ENCODE measurements around the gene TSC2. TPM values are rescaled to one million over a fixed set of nuclear protein-coding genes. Genes with fewer than 3 reads are reported as not detected.

Gene TSC2
- total RNA-seq, 1 experiment from 2014 or later = 134 TPM

DNA sequence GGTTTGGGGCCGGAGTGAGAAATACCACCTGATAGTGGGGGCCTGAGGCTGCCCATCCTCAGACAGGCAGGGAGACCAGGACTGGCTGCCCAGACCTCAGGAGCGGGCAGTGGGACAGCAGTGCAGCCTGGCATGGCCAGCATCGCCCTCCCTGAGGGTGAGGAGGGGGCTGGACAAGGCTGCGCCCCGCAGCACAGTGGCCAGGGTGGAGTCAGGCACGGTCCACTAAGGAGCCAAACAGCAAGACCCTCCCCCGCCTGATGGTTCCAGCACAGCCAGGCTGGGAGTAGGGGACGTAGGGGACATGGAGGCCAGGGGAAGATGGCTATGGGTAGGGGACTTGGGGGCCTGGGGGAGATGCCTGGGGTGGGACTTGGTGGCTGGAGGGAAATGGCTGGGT lies 41.5 kb upstream of the TSC2 start:
- peaks cover 39% of the 10 kb centered on the region for H3K4me1 Mint-ChIP-seq
- TF ChIP-seq GTF2I (CRISPR knock-in tag; conservative IDR thresholded peaks at IDR 0.05) = no peak
- no peak for TF ChIP-seq SMAD4 (CRISPR knock-in tag; IDR thresholded peaks at IDR 0.05)
- TF ChIP-seq SMAD3 (CRISPR knock-in tag; IDR thresholded peaks at IDR 0.05; ENCODE audit: borderline replicate concordance) = no peak
- no peak for TF ChIP-seq ATF2 (CRISPR knock-in tag; IDR thresholded peaks at IDR 0.05; ENCODE audit: borderline replicate concordance, low read depth)
- no peak for TF ChIP-seq OVOL2 (CRISPR knock-in tag; IDR thresholded peaks at IDR 0.05; ENCODE audit: borderline replicate concordance)
- TF ChIP-seq HMGXB4 (CRISPR knock-in tag; IDR thresholded peaks at IDR 0.05) = no peak
- no peak for TF ChIP-seq ELF4 (CRISPR knock-in tag; IDR thresholded peaks at IDR 0.05; ENCODE audit: low read depth)
- no peak for TF ChIP-seq RELA (CRISPR knock-in tag; IDR thresholded peaks at IDR 0.05; ENCODE audit: borderline replicate concordance)
- ChIA-PET POLR2A (interaction anchor here (3.0 kb wide), 1 partner anchor 14 kb away, joined by 13 read pairs; no protein-coding TSS in a partner anchor), CTCF (interaction anchor here (0.6 to 3.9 kb wide), 6 partner anchors 8 to 140 kb away, joined by 3 to 82 read pairs (median 23); partner anchors contain the start of gene NPW)
- no peak for DNase-seq (ENCODE audit: low spot score)
- H3K9me3 Mint-ChIP-seq = no peaks in the 10 kb centered on the region
- ATAC-seq = no peak
- peaks cover 14% of the 10 kb centered on the region for H3K36me3 Mint-ChIP-seq
- H3K4me3 Mint-ChIP-seq = no peak overlapping the region; the same call in 1 of the 2 replicates
- peak overlapping the region; percentile 89 for H3K27ac Mint-ChIP-seq
- H3K27me3 Mint-ChIP-seq (ENCODE audit: low read depth) = no peaks in the 10 kb centered on the region

DNA sequence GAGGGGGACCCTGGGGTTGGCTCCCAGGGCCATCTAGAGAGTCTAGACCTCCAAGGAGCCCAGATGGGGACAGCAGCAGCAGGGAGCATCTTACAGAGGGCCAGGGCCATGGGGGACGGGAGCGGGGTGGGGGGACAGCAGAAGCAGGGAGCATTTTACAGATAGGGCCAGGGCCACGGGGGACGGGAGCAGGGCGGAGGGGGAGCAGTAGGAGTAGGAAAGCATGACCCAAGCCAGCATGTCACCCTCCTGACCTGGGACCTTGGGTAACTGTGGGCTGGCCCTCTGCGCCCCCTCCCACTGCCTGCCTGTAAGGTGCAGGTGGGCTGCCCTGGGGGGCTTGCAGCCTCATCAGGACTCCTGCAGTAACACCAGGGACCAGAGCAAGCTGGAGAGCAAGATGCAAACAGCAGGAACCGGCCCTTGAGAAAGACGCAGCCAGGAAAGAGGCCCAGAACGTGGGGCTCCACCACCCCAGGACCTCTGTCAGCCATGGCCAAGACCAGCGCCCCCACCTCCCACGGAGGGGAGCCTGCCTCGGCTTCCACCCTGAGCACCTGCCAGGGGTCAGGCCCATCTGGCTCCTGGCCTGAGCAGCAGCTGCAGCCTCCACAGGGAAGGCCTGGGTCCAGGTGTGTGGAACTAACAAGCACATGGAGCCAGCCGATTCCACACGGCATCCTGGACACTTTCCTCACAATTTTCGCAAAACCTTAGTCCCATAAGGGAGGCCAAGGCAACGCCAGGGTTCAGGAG lies 40.5 kb upstream of the TSC2 start:
- TF ChIP-seq FOXJ3 (CRISPR knock-in tag; IDR thresholded peaks at IDR 0.05; ENCODE audit: borderline replicate concordance) (no peak), FOXK1 (CRISPR knock-in tag; IDR thresholded peaks at IDR 0.05) (no peak), ZNF121 (CRISPR knock-in tag; IDR thresholded peaks at IDR 0.05) (no peak), USF2 (CRISPR knock-in tag; IDR thresholded peaks at IDR 0.05) (no peak), ZNF219 (CRISPR knock-in tag; IDR thresholded peaks at IDR 0.05; ENCODE audit: borderline replicate concordance) (no peak), E2F1 (CRISPR knock-in tag; IDR thresholded peaks at IDR 0.05) (no peak), ZNF138 (CRISPR knock-in tag; conservative IDR thresholded peaks at IDR 0.05) (no peak), HMGXB4 (CRISPR knock-in tag; IDR thresholded peaks at IDR 0.05) (no peak)
- TF ChIP-seq, protein P1, sequence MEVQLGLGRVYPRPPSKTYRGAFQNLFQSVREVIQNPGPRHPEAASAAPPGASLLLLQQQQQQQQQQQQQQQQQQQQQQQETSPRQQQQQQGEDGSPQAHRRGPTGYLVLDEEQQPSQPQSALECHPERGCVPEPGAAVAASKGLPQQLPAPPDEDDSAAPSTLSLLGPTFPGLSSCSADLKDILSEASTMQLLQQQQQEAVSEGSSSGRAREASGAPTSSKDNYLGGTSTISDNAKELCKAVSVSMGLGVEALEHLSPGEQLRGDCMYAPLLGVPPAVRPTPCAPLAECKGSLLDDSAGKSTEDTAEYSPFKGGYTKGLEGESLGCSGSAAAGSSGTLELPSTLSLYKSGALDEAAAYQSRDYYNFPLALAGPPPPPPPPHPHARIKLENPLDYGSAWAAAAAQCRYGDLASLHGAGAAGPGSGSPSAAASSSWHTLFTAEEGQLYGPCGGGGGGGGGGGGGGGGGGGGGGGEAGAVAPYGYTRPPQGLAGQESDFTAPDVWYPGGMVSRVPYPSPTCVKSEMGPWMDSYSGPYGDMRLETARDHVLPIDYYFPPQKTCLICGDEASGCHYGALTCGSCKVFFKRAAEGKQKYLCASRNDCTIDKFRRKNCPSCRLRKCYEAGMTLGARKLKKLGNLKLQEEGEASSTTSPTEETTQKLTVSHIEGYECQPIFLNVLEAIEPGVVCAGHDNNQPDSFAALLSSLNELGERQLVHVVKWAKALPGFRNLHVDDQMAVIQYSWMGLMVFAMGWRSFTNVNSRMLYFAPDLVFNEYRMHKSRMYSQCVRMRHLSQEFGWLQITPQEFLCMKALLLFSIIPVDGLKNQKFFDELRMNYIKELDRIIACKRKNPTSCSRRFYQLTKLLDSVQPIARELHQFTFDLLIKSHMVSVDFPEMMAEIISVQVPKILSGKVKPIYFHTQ (CRISPR knock-in tag; IDR thresholded peaks at IDR 0.05) = no peak
- TF ChIP-seq, protein P2, sequence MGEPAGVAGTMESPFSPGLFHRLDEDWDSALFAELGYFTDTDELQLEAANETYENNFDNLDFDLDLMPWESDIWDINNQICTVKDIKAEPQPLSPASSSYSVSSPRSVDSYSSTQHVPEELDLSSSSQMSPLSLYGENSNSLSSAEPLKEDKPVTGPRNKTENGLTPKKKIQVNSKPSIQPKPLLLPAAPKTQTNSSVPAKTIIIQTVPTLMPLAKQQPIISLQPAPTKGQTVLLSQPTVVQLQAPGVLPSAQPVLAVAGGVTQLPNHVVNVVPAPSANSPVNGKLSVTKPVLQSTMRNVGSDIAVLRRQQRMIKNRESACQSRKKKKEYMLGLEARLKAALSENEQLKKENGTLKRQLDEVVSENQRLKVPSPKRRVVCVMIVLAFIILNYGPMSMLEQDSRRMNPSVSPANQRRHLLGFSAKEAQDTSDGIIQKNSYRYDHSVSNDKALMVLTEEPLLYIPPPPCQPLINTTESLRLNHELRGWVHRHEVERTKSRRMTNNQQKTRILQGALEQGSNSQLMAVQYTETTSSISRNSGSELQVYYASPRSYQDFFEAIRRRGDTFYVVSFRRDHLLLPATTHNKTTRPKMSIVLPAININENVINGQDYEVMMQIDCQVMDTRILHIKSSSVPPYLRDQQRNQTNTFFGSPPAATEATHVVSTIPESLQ (CRISPR knock-in tag; IDR thresholded peaks at IDR 0.05) = no peak
- Mint-ChIP-seq H3K4me1 (peaks cover 39% of the 10 kb centered on the region), H3K36me3 (peaks cover 9% of the 10 kb centered on the region), H3K27ac (peak overlapping the region; percentile 65; the same call in 1 of the 2 replicates), H3K4me3 (peak overlapping the region; percentile 71), H3K9me3 (no peaks in the 10 kb centered on the region), H3K27me3 (ENCODE audit: low read depth) (no peaks in the 10 kb centered on the region)
- DNase-seq (ENCODE audit: low spot score) = no peak
- ChIA-PET CTCF (interaction anchor here (0.7 to 1.5 kb wide), 2 partner anchors 10 to 15 kb away, joined by 3 read pairs; no protein-coding TSS in a partner anchor), POLR2A (no interaction called here)
- ATAC-seq = no peak
